ENCODE measurements around the gene SPAG16. TPM values are rescaled to one million over a fixed set of nuclear protein-coding genes. Genes with fewer than 3 reads are reported as not detected.

SPAG16 gene
- total and polyA plus RNA-seq, 10 donors = 9.0 to 19.7 (median 12.2) TPM

- H3K36me3 ChIP-seq = no peaks in the 10 kb centered on the region
- no peak for DNase-seq
- H3K27me3 ChIP-seq (replicated peaks in 1 of 7) = no peaks in the 10 kb centered on the region
- no peaks in the 10 kb centered on the region for H3K4me1 ChIP-seq
- intact Hi-C loops (cut with DNase I; ENCODE audit: low total_unique reads) = no loop called here
- WGBS, 5 donors = 78 to 88% (median 79%) methylated on average over 5 of the region's 5 CpGs
- TF ChIP-seq CTCF (IDR thresholded peaks at IDR 0.05 in 8 of 11, conservative IDR thresholded peaks at IDR 0.05 in 3 of 11) (no peak), POLR2AphosphoS5 (IDR thresholded peaks at IDR 0.05) (no peak), POLR2A (IDR thresholded peaks at IDR 0.05) (no peak)
- no peak overlapping the region for H3K4me3 ChIP-seq
- peaks cover 0 to 31% (median 21%) of the 10 kb centered on the region in 8 donors for H3K9me3 ChIP-seq
- H3K27ac ChIP-seq = no peak overlapping the region
These were observed 274.8 kb downstream of the SPAG16 start for GRCh38 chr2:213559053-213559452.

- Histone ChIP-seq H3K4me1 (no peaks in the 10 kb centered on the region), H3K4me3 (no peak overlapping the region), H3K36me3 (no peaks in the 10 kb centered on the region), H3K27me3 (replicated peaks in 1 of 7) (no peaks in the 10 kb centered on the region), H3K27ac (no peak overlapping the region), H3K9me3 (peaks cover 0 to 11% (median 2%) of the 10 kb centered on the region in 8 donors)
- no peak for DNase-seq
- TF ChIP-seq POLR2AphosphoS5 (IDR thresholded peaks at IDR 0.05) (no peak), CTCF (IDR thresholded peaks at IDR 0.05 in 8 of 11, conservative IDR thresholded peaks at IDR 0.05 in 3 of 11) (no peak), POLR2A (IDR thresholded peaks at IDR 0.05) (no peak)
- WGBS, 5 donors = 86 to 93% (median 89%) methylated on average over 3 of the region's 3 CpGs
- intact Hi-C loops (cut with DNase I; ENCODE audit: low total_unique reads) = no loop called here
These were observed 277.5 kb downstream of the SPAG16 start for GRCh38 chr2:213561759-213562158.

GRCh38 chr2:213562539-213563180 lies 278.4 kb downstream of the SPAG16 start:
- Histone ChIP-seq H3K36me3 (no peaks in the 10 kb centered on the region), H3K27me3 (replicated peaks in 1 of 7) (no peaks in the 10 kb centered on the region), H3K27ac (no peak overlapping the region), H3K9me3 (peaks cover 0 to 11% (median 2%) of the 10 kb centered on the region in 8 donors), H3K4me1 (no peaks in the 10 kb centered on the region), H3K4me3 (no peak overlapping the region)
- DNase-seq = no peak
- WGBS, 5 donors = 67 to 86% (median 73%) methylated on average over 8 of the region's 8 CpGs
- TF ChIP-seq CTCF (IDR thresholded peaks at IDR 0.05 in 8 of 11, conservative IDR thresholded peaks at IDR 0.05 in 3 of 11) (no peak), POLR2A (IDR thresholded peaks at IDR 0.05) (no peak), POLR2AphosphoS5 (IDR thresholded peaks at IDR 0.05) (no peak)
- intact Hi-C loops (cut with DNase I; ENCODE audit: low total_unique reads) = no loop called here

- DNase-seq = no peak
- TF ChIP-seq CTCF (IDR thresholded peaks at IDR 0.05 in 8 of 11, conservative IDR thresholded peaks at IDR 0.05 in 3 of 11) (no peak), POLR2AphosphoS5 (IDR thresholded peaks at IDR 0.05) (no peak), POLR2A (IDR thresholded peaks at IDR 0.05) (no peak)
- intact Hi-C loops (cut with DNase I; ENCODE audit: low total_unique reads) = no loop called here
- Histone ChIP-seq H3K9me3 (peaks cover 0 to 11% (median 2%) of the 10 kb centered on the region in 8 donors), H3K27ac (no peak overlapping the region), H3K4me1 (no peaks in the 10 kb centered on the region), H3K36me3 (no peaks in the 10 kb centered on the region), H3K27me3 (replicated peaks in 1 of 7) (no peaks in the 10 kb centered on the region), H3K4me3 (no peak overlapping the region)
These were observed 282.6 kb downstream of the SPAG16 start for GRCh38 chr2:213566846-213567245.

Measured in spleen (tissue), 11 donors.